HepG2 (cell line): ENCODE data around the gene KCNQ1OT1. TPM values are rescaled to one million over a fixed set of nuclear protein-coding genes. Genes with fewer than 3 reads are reported as not detected.

Source experiments
- KAT7 ChIP-seq: IDR thresholded peaks from 2 replicates; pipeline ENCODE4 v1.6.1; 2018; ENCODE audit warnings: borderline replicate concordance, missing compliant biosample characterization
- KDM1A ChIP-seq: IDR thresholded peaks from 2 replicates; pipeline ENCODE4 v1.6.1; 2016; ENCODE audit warnings: missing compliant biosample characterization
- KDM2A ChIP-seq: sonication (generic); formaldehyde crosslinking; IDR thresholded peaks from 2 replicates; pipeline ENCODE4 v1.4.0; 2020; ENCODE audit warnings: low read depth, missing genetic modification reagents, borderline replicate concordance
- KLF15 ChIP-seq: sonication (generic); formaldehyde crosslinking; IDR thresholded peaks from 2 replicates; pipeline ENCODE4 v1.8.1; 2023; ENCODE audit warnings: borderline replicate concordance, mild to moderate bottlenecking, inconsistent platforms, missing genetic modification reagents, mixed read lengths
- MTA1 ChIP-seq: sonication (generic); formaldehyde crosslinking; IDR thresholded peaks from 2 replicates; pipeline ENCODE4 v1.4.0; 2020; ENCODE audit warnings: missing genetic modification reagents, mild to moderate bottlenecking, borderline replicate concordance
- NAIF1 ChIP-seq: sonication (generic); formaldehyde crosslinking; IDR thresholded peaks from 2 replicates; pipeline ENCODE4 v1.5.0; 2020; ENCODE audit warnings: mild to moderate bottlenecking, missing genetic modification reagents, borderline replicate concordance
- PCBP2 ChIP-seq: fragments of 200-400 bp; formaldehyde crosslinking; optimal IDR thresholded peaks from 2 replicates; pipeline ENCODE3; 2018; ENCODE audit warnings: low read length, low read depth; ENCODE audit not compliant: poor library complexity, severe bottlenecking
- SMARCC2 ChIP-seq: fragments of 450-650 bp; IDR thresholded peaks from 2 replicates; pipeline ENCODE4 v1.6.1; 2017; ENCODE audit warnings: antibody characterized with exemption, mild to moderate bottlenecking
- SMARCE1 ChIP-seq: fragments of 450-650 bp; IDR thresholded peaks from 2 replicates; pipeline ENCODE4 v1.6.1; 2017; ENCODE audit warnings: borderline replicate concordance
- SP140L ChIP-seq: sonication (generic); formaldehyde crosslinking; IDR thresholded peaks from 2 replicates; pipeline ENCODE4 v1.4.0; 2020; ENCODE audit warnings: missing genetic modification reagents, borderline replicate concordance
- SRF ChIP-seq: IDR thresholded peaks from 2 replicates; pipeline ENCODE4 v1.6.1; 2011; ENCODE audit warnings: mild to moderate bottlenecking, low read depth, low read length, moderate library complexity
- SRSF9 ChIP-seq: fragments of 200-400 bp; formaldehyde crosslinking; IDR thresholded peaks from 2 replicates; pipeline ENCODE4 v1.6.1; 2018; ENCODE audit warnings: borderline replicate concordance, mild to moderate bottlenecking, low read depth, low read length; ENCODE audit not compliant: insufficient read depth, poor library complexity, severe bottlenecking
- ZNF12 ChIP-seq: sonication (generic); formaldehyde crosslinking; IDR thresholded peaks from 2 replicates; pipeline ENCODE4 v1.5.0; 2020; ENCODE audit warnings: missing genetic modification reagents
- ZNF280D ChIP-seq: sonication (generic); formaldehyde crosslinking; IDR thresholded peaks from 2 replicates; pipeline ENCODE4 v1.5.1; 2020; ENCODE audit warnings: mild to moderate bottlenecking, missing genetic modification reagents
- ZNF468 ChIP-seq: sonication (generic); formaldehyde crosslinking; IDR thresholded peaks from 2 replicates; pipeline ENCODE4 v1.8.0; 2022; ENCODE audit warnings: mild to moderate bottlenecking, moderate library complexity, missing genetic modification reagents
- ZNF530 ChIP-seq: sonication (generic); formaldehyde crosslinking; IDR thresholded peaks from 2 replicates; pipeline ENCODE4 v1.5.0; 2020; ENCODE audit warnings: low read depth, mild to moderate bottlenecking, missing genetic modification reagents
- ZNF709 ChIP-seq: sonication (generic); formaldehyde crosslinking; IDR thresholded peaks from 2 replicates; pipeline ENCODE4 v1.5.0; 2020; ENCODE audit warnings: mild to moderate bottlenecking, missing genetic modification reagents
- ZNF710 ChIP-seq: sonication (generic); formaldehyde crosslinking; IDR thresholded peaks from 2 replicates; pipeline ENCODE4 v1.5.0; 2020; ENCODE audit warnings: mild to moderate bottlenecking, missing genetic modification reagents, borderline replicate concordance
- ZSCAN29 ChIP-seq: sonication (generic); formaldehyde crosslinking; conservative IDR thresholded peaks from 2 replicates; pipeline ENCODE4 v1.4.0; 2020; ENCODE audit warnings: mild to moderate bottlenecking, missing genetic modification reagents
- polyA plus RNA-seq, 8 experiments: library from polyadenylated mRNA; depleted of rRNA in 3 of 8; stranded (reverse) in 7 of 8; unstranded in 1 of 8; fragments of >200 nt; fragmentation: Illumina TruSeq in 4 of 8; extraction: Trizol in 4 of 8; gene quantifications; 2 replicates each; pipeline versions ENCODE4 v1.2.1 to v1.2.3, GENCODE V29; 2011 to 2016; ENCODE audit warnings: low read depth in 4 of 8, missing spikeins in 1 of 8, mixed read lengths in 1 of 8; ENCODE audit not compliant: insufficient read depth in 1 of 8
- total RNA-seq, 5 experiments: library from RNA; depleted of rRNA; stranded (reverse); fragments of >200 nt; fragmentation: Illumina TruSeq; extraction: Trizol; gene quantifications; 2 replicates each; pipeline ENCODE4 v1.2.3, GENCODE V29; 2016; ENCODE audit warnings: low read depth in 1 of 5
- TF ChIP-seq, protein P1 (sequence below): sonication (generic); formaldehyde crosslinking; conservative IDR thresholded peaks from 2 replicates; pipeline ENCODE4 v1.4.0; 2020; ENCODE audit warnings: missing genetic modification reagents
- TF ChIP-seq, protein P2 (sequence below): IDR thresholded peaks from 2 replicates; pipeline ENCODE4 v1.6.1; 2012; ENCODE audit warnings: low read depth, low read length, improper control_type of control experiment

KCNQ1OT1 gene
- total and polyA plus RNA-seq, 2 of the 13 experiments (the other 11 are each of a cell fraction or from before 2014, with no cell fraction given), result 1.3 to 18.9 TPM

- TF ChIP-seq ZNF280D (CRISPR knock-in tag), result no peak
- TF ChIP-seq, protein P1, sequence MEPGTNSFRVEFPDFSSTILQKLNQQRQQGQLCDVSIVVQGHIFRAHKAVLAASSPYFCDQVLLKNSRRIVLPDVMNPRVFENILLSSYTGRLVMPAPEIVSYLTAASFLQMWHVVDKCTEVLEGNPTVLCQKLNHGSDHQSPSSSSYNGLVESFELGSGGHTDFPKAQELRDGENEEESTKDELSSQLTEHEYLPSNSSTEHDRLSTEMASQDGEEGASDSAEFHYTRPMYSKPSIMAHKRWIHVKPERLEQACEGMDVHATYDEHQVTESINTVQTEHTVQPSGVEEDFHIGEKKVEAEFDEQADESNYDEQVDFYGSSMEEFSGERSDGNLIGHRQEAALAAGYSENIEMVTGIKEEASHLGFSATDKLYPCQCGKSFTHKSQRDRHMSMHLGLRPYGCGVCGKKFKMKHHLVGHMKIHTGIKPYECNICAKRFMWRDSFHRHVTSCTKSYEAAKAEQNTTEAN (CRISPR knock-in tag), result peak; percentile 99
- TF ChIP-seq SP140L (CRISPR knock-in tag), result no peak
- no peak for TF ChIP-seq SMARCE1
- TF ChIP-seq KAT7 (CRISPR knock-in tag), result peak; percentile 83; the same call in 1 of the 2 replicates
- TF ChIP-seq, protein P2, sequence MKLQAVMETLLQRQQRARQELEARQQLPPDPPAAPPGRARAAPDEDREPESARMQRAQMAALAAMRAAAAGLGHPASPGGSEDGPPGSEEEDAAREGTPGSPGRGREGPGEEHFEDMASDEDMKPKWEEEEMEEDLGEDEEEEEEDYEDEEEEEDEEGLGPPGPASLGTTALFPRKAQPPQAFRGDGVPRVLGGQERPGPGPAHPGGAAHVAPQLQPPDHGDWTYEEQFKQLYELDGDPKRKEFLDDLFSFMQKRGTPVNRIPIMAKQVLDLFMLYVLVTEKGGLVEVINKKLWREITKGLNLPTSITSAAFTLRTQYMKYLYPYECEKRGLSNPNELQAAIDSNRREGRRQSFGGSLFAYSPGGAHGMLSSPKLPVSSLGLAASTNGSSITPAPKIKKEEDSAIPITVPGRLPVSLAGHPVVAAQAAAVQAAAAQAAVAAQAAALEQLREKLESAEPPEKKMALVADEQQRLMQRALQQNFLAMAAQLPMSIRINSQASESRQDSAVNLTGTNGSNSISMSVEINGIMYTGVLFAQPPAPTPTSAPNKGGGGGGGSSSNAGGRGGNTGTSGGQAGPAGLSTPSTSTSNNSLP, result no peak
- TF ChIP-seq SRF, result no peak
- no peak for TF ChIP-seq NAIF1 (CRISPR knock-in tag)
- TF ChIP-seq ZNF530 (CRISPR knock-in tag), result no peak
- no peak for TF ChIP-seq ZNF468 (CRISPR knock-in tag)
- peak; percentile 15; the same call in 1 of the 2 replicates for TF ChIP-seq KDM1A (CRISPR knock-in tag)
- TF ChIP-seq PCBP2, result no peak
- TF ChIP-seq ZSCAN29 (CRISPR knock-in tag), result no peak; the same call in 1 of the 2 replicates
- TF ChIP-seq MTA1 (CRISPR knock-in tag), result no peak; the same call in 1 of the 2 replicates
- peak; percentile 69 for TF ChIP-seq ZNF12
- TF ChIP-seq ZNF710 (CRISPR knock-in tag), result peak; percentile 47
- no peak for TF ChIP-seq SRSF9
- peak; percentile 51; the same call in 1 of the 2 replicates for TF ChIP-seq KLF15 (CRISPR knock-in tag)
- TF ChIP-seq SMARCC2, result no peak
- TF ChIP-seq ZNF709, result peak; percentile 44; the same call in 1 of the 2 replicates
- TF ChIP-seq KDM2A (CRISPR knock-in tag), result peak; percentile 75
Observed at GRCh38 chr11:2732261-2732939, 32.6 kb upstream of the KCNQ1OT1 start (continued).
